Endometrial microvascular endothelial cells (primary cell): ENCODE data around the gene DAPK2. TPM values are rescaled to one million over a fixed set of nuclear protein-coding genes. Genes with fewer than 3 reads are reported as not detected.

Experiments used
- in situ Hi-C: cut with HindIII; loops from 2 replicates; pipeline ENCODE4 v1.10.0; 2017; ENCODE audit warnings: low sequenced_read_pairs, low pct_unique_long_range_greater_than_20kb; ENCODE audit errors: inconsistent ontology term
- total RNA-seq: library from RNA; depleted of rRNA; stranded (reverse); fragments of >200 nt; gene quantifications from one replicate; pipeline ENCODE4 v1.2.3, GENCODE V29; 2015; ENCODE audit errors: inconsistent ontology term

Gene DAPK2
- total RNA-seq, 1 donor from 2014 or later, result 0.84 TPM

GRCh38 chr15:63984331-63984730 is 62.0 kb downstream of the DAPK2 start:
- in situ Hi-C loops, result no loop called here

GRCh38 chr15:63983061-63983711 is 63.1 kb downstream of the DAPK2 start:
- in situ Hi-C loops, result no loop called here

GRCh38 chr15:63982381-63982854 is 63.9 kb downstream of the DAPK2 start:
- in situ Hi-C loops, result no loop called here

- in situ Hi-C loops, result no loop called here
Observed at GRCh38 chr15:63981596-63982320, 64.5 kb downstream of the DAPK2 start.

GRCh38 chr15:63979262-63979793 is 67.0 kb downstream of the DAPK2 start:
- in situ Hi-C loops, result no loop called here

GRCh38 chr15:63978511-63979261 is 67.6 kb downstream of the DAPK2 start:
- in situ Hi-C loops, result no loop called here

GRCh38 chr15:63977119-63977518 is 69.2 kb downstream of the DAPK2 start:
- in situ Hi-C loops, result no loop called here

GRCh38 chr15:63974021-63974420 is 72.3 kb downstream of the DAPK2 start:
- in situ Hi-C loops, result no loop called here

- in situ Hi-C loops, result no loop called here
Observed at GRCh38 chr15:63973212-63974009, 72.9 kb downstream of the DAPK2 start.

- in situ Hi-C loops, result no loop called here
Observed at GRCh38 chr15:63972801-63973200, 73.5 kb downstream of the DAPK2 start.

- in situ Hi-C loops, result no loop called here
Observed at GRCh38 chr15:63971904-63972303, 74.4 kb downstream of the DAPK2 start.

- in situ Hi-C loops, result no loop called here
Observed at GRCh38 chr15:63971427-63971805, 74.9 kb downstream of the DAPK2 start.

- in situ Hi-C loops, result no loop called here
Observed at GRCh38 chr15:63970621-63971426, 75.5 kb downstream of the DAPK2 start.

GRCh38 chr15:63969652-63970421 is 76.4 kb downstream of the DAPK2 start:
- in situ Hi-C loops, result no loop called here

GRCh38 chr15:63968700-63969099 is 77.6 kb downstream of the DAPK2 start:
- in situ Hi-C loops, result no loop called here

- in situ Hi-C loops, result no loop called here
Observed at GRCh38 chr15:63968122-63968524, 78.2 kb downstream of the DAPK2 start.

- in situ Hi-C loops, result no loop called here
Observed at GRCh38 chr15:63967616-63968015, 78.7 kb downstream of the DAPK2 start.
